Lung (tissue), 12 donors: ENCODE data around the gene NAGPA. TPM values are rescaled to one million over a fixed set of nuclear protein-coding genes. Genes with fewer than 3 reads are reported as not detected.

Experiments used
- ATAC-seq: fragments of 200-7000 bp; cut with Tn5 transposase; one replicate; pipeline ENCODE4 v1.9.1; 2020; ENCODE audit warnings: moderate number of reproducible peaks; ENCODE audit not compliant: insufficient read depth, low FRiP score
- DNase-seq, 3 donors: peaks; one replicate each; pipeline ENCODE4 v3.0.0-alpha.2; 2013 to 2017
- H3K27ac ChIP-seq, 2 donors: one replicate each; pipeline ENCODE4 v1.5.1; 2013; ENCODE audit warnings: mild to moderate bottlenecking in 2 of 2, moderate library complexity in 2 of 2, control low read depth in 1 of 2, inconsistent platforms in 1 of 2, low read depth in 1 of 2, low read length in 1 of 2
- H3K27me3 ChIP-seq, 3 donors: one replicate each; pipeline ENCODE4 v1.5.1; 2013; ENCODE audit warnings: low read length in 2 of 3; ENCODE audit not compliant: control insufficient read depth in 3 of 3, insufficient read depth in 3 of 3
- H3K36me3 ChIP-seq, 4 donors: one replicate each; pipeline ENCODE4 v1.5.1; 2013; ENCODE audit warnings: low read length in 4 of 4, mild to moderate bottlenecking in 1 of 4, moderate library complexity in 1 of 4; ENCODE audit not compliant: control insufficient read depth in 4 of 4, insufficient read depth in 4 of 4
- H3K4me1 ChIP-seq, 5 donors: one replicate each; pipeline ENCODE4 v1.5.1; 2013; ENCODE audit warnings: low read length in 5 of 5, mild to moderate bottlenecking in 2 of 5, moderate library complexity in 1 of 5; ENCODE audit not compliant: control insufficient read depth in 5 of 5, insufficient read depth in 5 of 5
- H3K4me3 ChIP-seq: one replicate; pipeline ENCODE4 v1.5.1; 2013; ENCODE audit warnings: mild to moderate bottlenecking, control low read depth, moderate library complexity
- H3K9ac ChIP-seq, 2 donors: one replicate each; pipeline ENCODE4 v1.5.1; 2013; ENCODE audit warnings: low read length in 2 of 2, control low read depth in 1 of 2; ENCODE audit not compliant: insufficient read depth in 1 of 2
- H3K9me3 ChIP-seq, 4 donors: one replicate each; pipeline ENCODE4 v1.5.1; 2013; ENCODE audit warnings: low read length in 3 of 4, mild to moderate bottlenecking in 1 of 4, moderate library complexity in 1 of 4; ENCODE audit not compliant: control insufficient read depth in 4 of 4, insufficient read depth in 3 of 4
- CTCF ChIP-seq: IDR thresholded peaks from 2 replicates; pipeline ENCODE4 v1.5.1; 2012; ENCODE audit warnings: mild to moderate bottlenecking; ENCODE audit errors: control extremely low read depth, extremely low read depth
- WGBS, 2 donors: extraction: QIAGEN DNeasy Blood & Tissue Kit; methylation state at CpG; one replicate each; pipeline ENCODE4 v1.1.7; 2013; 5-methylcytosine and 5-hydroxymethylcytosine counted together
- polyA plus RNA-seq, 2 donors: library from polyadenylated mRNA; stranded (reverse); fragments of 200-250 nt; gene quantifications; one replicate each; pipeline ENCODE4 v1.2.1, GENCODE V29; 2013
- total RNA-seq, 2 donors: library from RNA; depleted of rRNA in 1 of 2; stranded (reverse); fragments of >200 nt in 1 of 2; gene quantifications; one replicate each; pipeline ENCODE4 v1.2.1, GENCODE V29; 2014 to 2021
- donor health status: control.
- donor health status: control.
- donor health status: Bipolar disorder and iron deficiency.
- donor health status: healthy.
- donor health status: DM: yes; HTN: yes; CAD: no.

Gene NAGPA
- total and polyA plus RNA-seq, 4 donors: 7.8 to 20.3 (median 12.5) TPM

DNA sequence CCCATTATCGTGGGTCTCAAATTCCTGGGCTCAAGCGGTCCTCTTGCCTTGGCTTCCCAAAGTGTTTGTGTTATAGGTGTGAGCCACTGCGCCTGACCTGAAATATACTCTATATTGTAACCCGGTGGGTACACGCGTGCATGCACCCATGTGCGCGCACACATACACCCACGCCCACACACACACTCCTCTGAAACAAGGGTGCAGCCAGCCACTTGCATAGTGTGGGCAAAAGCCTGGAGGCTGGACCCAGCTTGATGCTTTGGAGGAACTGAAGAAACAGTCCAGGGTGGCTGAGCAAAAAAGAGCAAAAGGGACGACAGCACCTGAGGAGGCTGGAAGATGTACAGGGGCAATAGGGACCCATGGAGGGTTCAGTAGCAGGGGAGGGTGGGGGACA is 29.9 kb downstream of the NAGPA start:
- Histone ChIP-seq H3K27me3 (no peaks in the 10 kb centered on the region), H3K36me3 (no peaks in the 10 kb centered on the region), H3K9ac (no peak overlapping the region), H3K4me1 (no peaks in the 10 kb centered on the region), H3K9me3 (no peaks in the 10 kb centered on the region), H3K27ac (no peak overlapping the region), H3K4me3 (no peak overlapping the region)
- 89 to 97% methylated on average over 10 of the region's 10 CpGs for WGBS, 2 donors
- no peak for ATAC-seq
- no peak for TF ChIP-seq CTCF
- DNase-seq: no peak

DNA sequence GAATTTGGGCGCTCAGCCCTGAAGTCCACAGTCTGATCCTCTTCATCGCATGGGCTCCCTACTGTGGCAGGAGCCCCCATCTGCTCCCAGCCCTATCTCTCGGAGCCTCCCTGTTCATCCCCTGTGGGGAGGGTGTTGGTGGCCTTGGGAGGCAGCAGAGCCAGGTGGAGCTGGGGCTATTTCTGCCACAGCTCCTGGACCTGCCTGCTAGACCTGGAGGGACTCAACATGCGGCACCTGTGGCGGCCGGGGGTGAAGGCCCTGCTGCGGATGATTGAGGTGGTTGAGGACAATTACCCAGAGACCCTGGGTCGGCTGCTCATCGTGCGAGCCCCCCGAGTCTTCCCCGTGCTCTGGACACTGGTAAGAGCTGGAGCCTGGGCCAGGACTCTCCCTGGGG is 30.5 kb downstream of the NAGPA start:
- ATAC-seq: no peak
- 84 to 92% methylated on average over 12 of the region's 12 CpGs for WGBS, 2 donors
- no peaks in the 10 kb centered on the region for H3K36me3 ChIP-seq
- no peaks in the 10 kb centered on the region for H3K4me1 ChIP-seq
- no peak for TF ChIP-seq CTCF
- H3K9me3 ChIP-seq: no peaks in the 10 kb centered on the region
- H3K27ac ChIP-seq: no peak overlapping the region
- no peak for DNase-seq
- no peak overlapping the region for H3K9ac ChIP-seq
- no peaks in the 10 kb centered on the region for H3K27me3 ChIP-seq
- no peak overlapping the region for H3K4me3 ChIP-seq

DNA sequence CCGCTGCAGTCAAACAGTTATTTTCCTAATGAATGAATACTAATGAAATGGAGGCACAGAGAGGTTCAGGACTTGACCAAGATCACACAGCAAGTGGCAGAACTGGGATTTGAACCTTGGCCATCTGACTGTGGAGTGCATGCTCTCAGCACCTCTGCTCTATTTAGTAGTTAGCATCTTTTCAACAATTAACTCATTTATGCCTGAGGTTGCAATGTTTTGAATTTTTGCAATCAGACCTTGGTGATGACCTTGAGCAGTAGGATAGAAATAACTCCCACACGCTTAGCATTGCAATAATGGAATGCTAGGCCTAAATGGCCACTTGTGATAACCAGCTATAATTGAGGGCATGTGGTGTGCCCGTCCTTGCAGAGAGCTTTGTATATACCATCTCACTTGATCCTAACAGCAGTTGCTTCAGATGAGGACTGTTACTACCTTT is 31.0 kb downstream of the NAGPA start:
- WGBS, 2 donors: 76 to 86% methylated on average over 3 of the region's 3 CpGs
- DNase-seq (no peak), ATAC-seq (no peak)
- H3K27ac ChIP-seq: no peak overlapping the region
- TF ChIP-seq CTCF: no peak
- no peaks in the 10 kb centered on the region for H3K4me1 ChIP-seq
- H3K4me3 ChIP-seq: no peak overlapping the region
- no peak overlapping the region for H3K9ac ChIP-seq
- no peaks in the 10 kb centered on the region for H3K9me3 ChIP-seq
- H3K36me3 ChIP-seq: no peaks in the 10 kb centered on the region
- H3K27me3 ChIP-seq: no peaks in the 10 kb centered on the region

- no peak overlapping the region for H3K4me3 ChIP-seq
- DNase-seq: no peak
- no peaks in the 10 kb centered on the region for H3K27me3 ChIP-seq
- no peak overlapping the region for H3K27ac ChIP-seq
- ATAC-seq: no peak
- no peak overlapping the region for H3K9ac ChIP-seq
- H3K9me3 ChIP-seq: no peaks in the 10 kb centered on the region
- no peaks in the 10 kb centered on the region for H3K4me1 ChIP-seq
- no peaks in the 10 kb centered on the region for H3K36me3 ChIP-seq
- 65 to 78% methylated on average over 6 of the region's 6 CpGs for WGBS, 2 donors
- TF ChIP-seq CTCF: no peak
Observed at GRCh38 chr16:5001986-5002385, 31.7 kb downstream of the NAGPA start.
